K562 (cell line): ENCODE data around the gene GBA3. TPM values are rescaled to one million over a fixed set of nuclear protein-coding genes. Genes with fewer than 3 reads are reported as not detected.

ENCODE experiments used
- ATAC-seq: fragments of 200-7000 bp; cut with Tn5 transposase; 3 replicates; pipeline ENCODE4 v1.9.1; 2020; ENCODE audit warnings: moderate library complexity
- BruUV-seq: library from RNA; stranded (reverse); fragments of 400-500 nt; replicated peaks from 2 replicates; lab custom pipeline; 2021; lab: Mats Ljungman, UMichigan
- CTCF ChIA-PET: fragments of 300-600 bp; formaldehyde crosslinking; extraction: SDS; loops from one replicate; lab custom pipeline; 2021; ENCODE audit warnings: low intra/inter-chr PET ratio; lab: Yijun Ruan, JAX
- POLR2A ChIA-PET: fragments of 300-600, 350-650 bp; sonication (Branson Sonifier 250); formaldehyde crosslinking; extraction: SDS; loops from one replicate; lab custom pipeline; 2021; ENCODE audit warnings: antibody characterized with exemption, inconsistent platforms; lab: Yijun Ruan, JAX
- DNase-seq, 4 experiments: peaks; one replicate each; pipeline versions ENCODE4 v3.0.0 to v3.0.0-alpha.2; 2011 to 2018; ENCODE audit warnings: low spot score in 3 of 4, mixed read lengths in 3 of 4; ENCODE audit errors: extremely low read depth in 1 of 4
- FAIRE-seq: peaks from 2 replicates; lab custom pipeline; 2011; peaks lifted over from hg19 to GRCh38; lab: Jason Lieb, UNC
- H2AFZ ChIP-seq: 2 replicates; pipeline ENCODE4 v1.6.0; 2011; ENCODE audit warnings: low read depth, low read length, control low read depth, inconsistent platforms
- H3K27ac ChIP-seq: fragments of 200-600 bp; 3 replicates; pipeline ENCODE4 v1.8.0; 2011; ENCODE audit warnings: low read depth, mild to moderate bottlenecking, control low read depth, inconsistent platforms, low read length, moderate library complexity, mixed read lengths; ENCODE audit errors: extremely low read depth
- H3K27me3 ChIP-seq, 2 experiments: fragments of 300-600 bp in 1 of 2; 2 replicates in 1 of 2; 3 replicates in 1 of 2; pipeline versions ENCODE4 v1.6.0 to v1.8.0; 2011; ENCODE audit warnings: inconsistent platforms in 2 of 2, low read length in 2 of 2, mild to moderate bottlenecking in 1 of 2, mixed read lengths in 1 of 2, moderate library complexity in 1 of 2; ENCODE audit not compliant: control insufficient read depth in 2 of 2, insufficient read depth in 2 of 2
- H3K36me3 ChIP-seq: fragments of 300-600 bp; 3 replicates; pipeline ENCODE4 v1.8.0; 2011; ENCODE audit warnings: mild to moderate bottlenecking, low read length, inconsistent platforms; ENCODE audit not compliant: control insufficient read depth, insufficient read depth
- H3K4me1 ChIP-seq, 2 experiments: fragments of 200-600 bp in 1 of 2; replicated peaks in 1 of 2; 2 replicates in 1 of 2; 3 replicates in 1 of 2; pipeline versions ENCODE4 v1.5.1 to v1.8.0; 2011; ENCODE audit warnings: inconsistent platforms in 2 of 2, low read length in 2 of 2, mild to moderate bottlenecking in 1 of 2, mixed read lengths in 1 of 2, moderate library complexity in 1 of 2; ENCODE audit not compliant: control insufficient read depth in 2 of 2, insufficient read depth in 2 of 2
- H3K4me2 ChIP-seq: 2 replicates; pipeline ENCODE4 v1.6.1; 2011; ENCODE audit warnings: low read length, control low read depth, inconsistent platforms, mixed read lengths; ENCODE audit not compliant: insufficient read depth
- H3K4me3 ChIP-seq: fragments of 200-600 bp; sonication (generic), shearing (Covaris generic); 2 replicates; pipeline ENCODE4 v1.5.1; 2016; ENCODE audit warnings: control low read depth, inconsistent platforms
- H3K79me2 ChIP-seq: fragments of 200-600 bp; 3 replicates; pipeline ENCODE4 v1.8.0; 2011; ENCODE audit warnings: low read length, inconsistent platforms; ENCODE audit not compliant: control insufficient read depth, insufficient read depth
- H3K9ac ChIP-seq, 2 experiments: 2 replicates each; pipeline versions ENCODE4 v1.6.0 to v1.6.1; 2011; ENCODE audit warnings: low read depth in 2 of 2, low read length in 2 of 2, control low read depth in 1 of 2, inconsistent platforms in 1 of 2, mild to moderate bottlenecking in 1 of 2, mixed read lengths in 1 of 2; ENCODE audit not compliant: insufficient read depth in 1 of 2
- H3K9me1 ChIP-seq: one replicate; pipeline ENCODE4 v1.6.0; 2011; ENCODE audit warnings: inconsistent platforms, mild to moderate bottlenecking, low read length, moderate library complexity; ENCODE audit not compliant: control insufficient read depth, insufficient read depth
- H3K9me3 ChIP-seq: replicated peaks from 2 replicates; pipeline ENCODE4 v1.5.1; 2011; ENCODE audit warnings: low read depth, low read length, inconsistent platforms; ENCODE audit not compliant: control insufficient read depth, insufficient read depth
- H4K20me1 ChIP-seq: replicated peaks from 2 replicates; pipeline ENCODE4 v1.6.1; 2011; ENCODE audit warnings: low read length, inconsistent platforms, mixed read lengths; ENCODE audit not compliant: control insufficient read depth, insufficient read depth
- ETV5 ChIP-seq: sonication (generic); formaldehyde crosslinking; IDR thresholded peaks from 2 replicates; pipeline ENCODE4 v1.4.0; 2020; ENCODE audit warnings: low read depth, mild to moderate bottlenecking, missing genetic modification reagents
- JUND ChIP-seq, 2 experiments: IDR thresholded peaks; 2 replicates in 1 of 2; 3 replicates in 1 of 2; pipeline ENCODE4 v1.6.1; 2011; ENCODE audit warnings: borderline replicate concordance in 2 of 2, low read depth in 2 of 2, low read length in 2 of 2, improper control_type of control experiment in 1 of 2, missing biosample characterization in 1 of 2, missing genetic modification characterization in 1 of 2, missing genetic modification reagents in 1 of 2
- KLF1 ChIP-seq: fragments of 450-650 bp; IDR thresholded peaks from 2 replicates; pipeline ENCODE4 v1.6.1; 2016; ENCODE audit warnings: missing genetic modification characterization, missing compliant biosample characterization
- MCM2 ChIP-seq: fragments of 450-650 bp; IDR thresholded peaks from 2 replicates; pipeline ENCODE4 v1.6.1; 2017; ENCODE audit warnings: low read depth, mild to moderate bottlenecking
- TFE3 ChIP-seq: fragments of 450-650 bp; formaldehyde crosslinking; IDR thresholded peaks from 2 replicates; pipeline ENCODE4 v1.4.0; 2020; ENCODE audit warnings: mild to moderate bottlenecking, mixed read lengths
- WGBS: fragments of 100-300 bp; shearing (Covaris generic); methylation state at CpG from one replicate; pipeline ENCODE4 v1.1.6; 2016; ENCODE audit warnings: low coverage, mixed read lengths; ENCODE audit not compliant: insufficient coverage; ENCODE audit errors: missing lambda C conversion rate; 5-methylcytosine and 5-hydroxymethylcytosine counted together
- in situ Hi-C: fragments of 300-500 bp; cut with MboI; formaldehyde crosslinking; loops from 4 replicates; pipeline ENCODE4 v1.15.0; 2018; ENCODE audit warnings: inconsistent platforms, mixed read lengths
- intact Hi-C: fragments of 100-400 bp; cut with micrococcal nuclease; formaldehyde crosslinking; loops from 2 replicates; pipeline ENCODE4 v1.14.2; 2022
- polyA plus RNA-seq, 8 experiments: library from polyadenylated mRNA; depleted of rRNA in 4 of 8; stranded (reverse) in 5 of 8; unstranded in 3 of 8; fragments of >200 nt; fragmentation: Nextera tagmentation in 2 of 8; fragmentation: Illumina TruSeq in 1 of 8; extraction: Ambion mirVana in 2 of 8; extraction: Trizol in 1 of 8; gene quantifications; 2 replicates each; pipeline versions ENCODE4 v1.2.1 to v1.2.3, GENCODE V29; 2011 to 2014; ENCODE audit warnings: inconsistent platforms in 1 of 8, missing spikeins in 1 of 8
- total RNA-seq, 7 experiments: library from RNA; depleted of rRNA in 6 of 7; stranded (reverse); fragments of >200 nt in 6 of 7; fragmentation: Illumina TruSeq in 2 of 7; extraction: Trizol in 2 of 7; gene quantifications; 2 replicates each; pipeline versions ENCODE4 v1.2.1 to v1.2.3, GENCODE V29; 2011 to 2021; ENCODE audit warnings: low replicate concordance in 1 of 7

Gene GBA3
- total and polyA plus RNA-seq, 9 of the 15 experiments (the other 6 are each of a cell fraction or from before 2014, with no cell fraction given) = 0.13 to 0.75 (median 0.40) TPM; not detected in 1

- H4K20me1 ChIP-seq = no peaks in the 10 kb centered on the region
- BruUV-seq = no TSS peak
These were observed 2.3 kb downstream of the GBA3 start for GRCh38 chr4:22695029-22695428.

GRCh38 chr4:22695917-22696316 is 3.2 kb downstream of the GBA3 start:
- TF ChIP-seq TFE3 (CRISPR knock-in tag) = no peak
- no peak for TF ChIP-seq KLF1 (tag)
- TF ChIP-seq ETV5 = no peak
- no peak for TF ChIP-seq JUND (IDR thresholded peaks at IDR 0.05; ENCODE audit: borderline replicate concordance, low read depth, low read length)
- no peak for TF ChIP-seq JUND (tag; IDR thresholded peaks at IDR 0.05; ENCODE audit: borderline replicate concordance, low read depth, low read length)
- in situ Hi-C loops = loop anchor here (10.0 kb wide), 1 partner anchor 281 kb away; no protein-coding TSS in a partner anchor
- Histone ChIP-seq H3K36me3 (no peaks in the 10 kb centered on the region), H3K79me2 (no peaks in the 10 kb centered on the region), H3K9me3 (no peaks in the 10 kb centered on the region), H3K27me3 (no peaks in the 10 kb centered on the region), H3K4me2 (no peak overlapping the region), H2AFZ (no peak overlapping the region), H3K4me3 (no peak overlapping the region), H4K20me1 (no peaks in the 10 kb centered on the region), H3K4me1 (no peaks in the 10 kb centered on the region), H3K9ac (no peak overlapping the region), H3K27ac (no peak overlapping the region), H3K9me1 (no peaks in the 10 kb centered on the region)
- ChIA-PET CTCF (no interaction called here), POLR2A (no interaction called here)
- BruUV-seq = no TSS peak
- 2% methylated on average over 3 of the region's 3 CpGs for WGBS
- no peak for ATAC-seq
- intact Hi-C loops = no loop called here
- no peak for FAIRE-seq
- DNase-seq = no peak

More at GRCh38 chr4:22695029-22695428, 2.3 kb downstream of the GBA3 start:
- TF ChIP-seq MCM2 = no peak
- Histone ChIP-seq H3K79me2 (no peaks in the 10 kb centered on the region), H3K9me3 (no peaks in the 10 kb centered on the region), H3K4me2 (no peak overlapping the region), H3K4me3 (no peak overlapping the region), H3K36me3 (no peaks in the 10 kb centered on the region), H3K9me1 (no peaks in the 10 kb centered on the region), H3K27me3 (no peaks in the 10 kb centered on the region), H3K9ac (no peak overlapping the region), H3K27ac (no peak overlapping the region), H3K4me1 (no peaks in the 10 kb centered on the region), H2AFZ (no peak overlapping the region)
- in situ Hi-C loops (loop anchor here (10.0 kb wide), 1 partner anchor 280 kb away; no protein-coding TSS in a partner anchor), intact Hi-C loops (no loop called here)
- POLR2A ChIA-PET = interaction anchor here (0.6 kb wide), 1 partner anchor 22 kb away, joined by 3 read pairs; no protein-coding TSS in a partner anchor
- ATAC-seq (no peak), FAIRE-seq (no peak), DNase-seq (no peak)
- WGBS = 0% methylated on average over 1 of the region's 1 CpG
- CTCF ChIA-PET = no interaction called here
